H1 (cell line): ENCODE data around the gene COPZ2. TPM values are rescaled to one million over a fixed set of nuclear protein-coding genes. Genes with fewer than 3 reads are reported as not detected.

Experiments
- CTCF ChIA-PET: fragments of 300-600 bp; sonication (Branson Sonifier 250); formaldehyde crosslinking; loops from one replicate; lab custom pipeline; 2021; ENCODE audit not compliant: partially characterized antibody; lab: Charles Lee
- POLR2A ChIA-PET: fragments of 300-600 bp; sonication (Branson Sonifier 250); formaldehyde crosslinking; loops from one replicate; lab custom pipeline; 2021; ENCODE audit warnings: inconsistent platforms; ENCODE audit not compliant: partially characterized antibody; lab: Charles Lee
- DNase-seq, 2 experiments: peaks; one replicate each; pipeline versions ENCODE4 v3.0.0 to v3.0.0-alpha.2; 2010 to 2022; ENCODE audit warnings: low spot score in 2 of 2, low read depth in 1 of 2, mixed read lengths in 1 of 2
- FAIRE-seq: peaks from 2 replicates; lab custom pipeline; 2011; peaks lifted over from hg19 to GRCh38; lab: Jason Lieb, UNC
- H2AFZ ChIP-seq: 2 replicates; pipeline ENCODE4 v1.8.1; 2012; ENCODE audit warnings: low read length, inconsistent platforms
- H2AK5ac ChIP-seq: 2 replicates; pipeline ENCODE4 v1.6.1; 2013; ENCODE audit warnings: low read depth, low read length
- H2BK120ac ChIP-seq: replicated peaks from 2 replicates; pipeline ENCODE3; 2013; ENCODE audit warnings: low read depth, low read length, inconsistent platforms
- H2BK12ac ChIP-seq: 2 replicates; pipeline ENCODE4 v1.6.1; 2013; ENCODE audit warnings: low read depth, low read length
- H2BK15ac ChIP-seq: 2 replicates; pipeline ENCODE4 v1.6.1; 2013; ENCODE audit warnings: low read length
- H2BK20ac ChIP-seq: 2 replicates; pipeline ENCODE4 v1.6.1; 2013; ENCODE audit warnings: low read length
- H2BK5ac ChIP-seq: 2 replicates; pipeline ENCODE4 v1.6.1; 2013; ENCODE audit warnings: low read depth, low read length
- H3K14ac ChIP-seq: 2 replicates; pipeline ENCODE4 v1.6.1; 2013; ENCODE audit warnings: inconsistent platforms; ENCODE audit not compliant: insufficient read length
- H3K18ac ChIP-seq: 2 replicates; pipeline ENCODE4 v1.6.1; 2013; ENCODE audit warnings: low read length; ENCODE audit errors: extremely low read depth
- H3K23ac ChIP-seq: 2 replicates; pipeline ENCODE4 v1.6.1; 2013; ENCODE audit warnings: inconsistent platforms; ENCODE audit not compliant: insufficient read length
- H3K23me2 ChIP-seq: 2 replicates; pipeline ENCODE4 v1.6.1; 2013; ENCODE audit warnings: low read depth, low read length
- H3K27ac ChIP-seq: 2 replicates; pipeline ENCODE4 v1.6.1; 2011; ENCODE audit warnings: low read depth, low read length, inconsistent platforms
- H3K27me3 ChIP-seq, 4 experiments: replicated peaks in 1 of 4; 1 replicate in 1 of 4; 2 replicates in 3 of 4; pipeline versions ENCODE4 v1.6.1 to v1.8.1; 2011 to 2013; ENCODE audit warnings: low read length in 3 of 4, mild to moderate bottlenecking in 3 of 4, inconsistent platforms in 2 of 4, mixed read lengths in 2 of 4, moderate library complexity in 1 of 4; ENCODE audit not compliant: control insufficient read depth in 3 of 4, insufficient read depth in 3 of 4; ENCODE audit errors: extremely low read depth in 1 of 4
- H3K36me3 ChIP-seq, 4 experiments: 2 replicates each; pipeline versions ENCODE4 v1.6.1 to v1.8.1; 2011 to 2013; ENCODE audit warnings: mild to moderate bottlenecking in 4 of 4, low read length in 3 of 4, moderate library complexity in 2 of 4, control low read depth in 1 of 4, inconsistent platforms in 1 of 4; ENCODE audit not compliant: insufficient read depth in 4 of 4, control insufficient read depth in 2 of 4
- H3K4ac ChIP-seq: replicated peaks from 2 replicates; pipeline ENCODE3; 2013; ENCODE audit warnings: low read length, low read depth, mixed read lengths, inconsistent platforms; ENCODE audit not compliant: insufficient read length
- H3K4me1 ChIP-seq, 4 experiments: replicated peaks in 1 of 4; 1 replicate in 1 of 4; 2 replicates in 3 of 4; pipeline versions ENCODE4 v1.6.1 to v1.8.1; 2011 to 2013; ENCODE audit warnings: low read length in 3 of 4, inconsistent platforms in 2 of 4, mixed read lengths in 1 of 4; ENCODE audit not compliant: insufficient read depth in 4 of 4, control insufficient read depth in 3 of 4
- H3K4me2 ChIP-seq, 2 experiments: 2 replicates each; pipeline versions ENCODE4 v1.6.1 to v1.8.1; 2011 to 2013; ENCODE audit warnings: low read depth in 2 of 2, low read length in 2 of 2, control low read depth in 1 of 2, inconsistent platforms in 1 of 2, mild to moderate bottlenecking in 1 of 2; ENCODE audit not compliant: insufficient read depth in 1 of 2
- H3K4me3 ChIP-seq, 4 experiments: fragments of 200-600, 300-600 bp in 1 of 4; sonication (generic), shearing (Covaris generic), sonication (Bioruptor Twin) in 1 of 4; 2 replicates each; pipeline versions ENCODE4 v1.5.1 to v1.8.1; 2011 to 2016; ENCODE audit warnings: low read length in 4 of 4, low read depth in 3 of 4, control low read depth in 2 of 4, inconsistent platforms in 2 of 4, mild to moderate bottlenecking in 2 of 4, mixed read lengths in 1 of 4, moderate library complexity in 1 of 4; ENCODE audit not compliant: insufficient read depth in 2 of 4; ENCODE audit errors: extremely low read depth in 1 of 4
- H3K56ac ChIP-seq: replicated peaks from 2 replicates; pipeline ENCODE3; 2013; ENCODE audit warnings: low read depth, mild to moderate bottlenecking, mixed read lengths, low read length, inconsistent platforms; ENCODE audit not compliant: insufficient read length
- H3K79me1 ChIP-seq: 2 replicates; pipeline ENCODE4 v1.6.1; 2013; ENCODE audit warnings: low read depth, low read length, control low read depth
- H3K79me2 ChIP-seq, 2 experiments: 2 replicates each; pipeline versions ENCODE4 v1.6.1 to v1.8.1; 2012 to 2013; ENCODE audit warnings: low read length in 2 of 2, mild to moderate bottlenecking in 2 of 2, inconsistent platforms in 1 of 2; ENCODE audit not compliant: insufficient read depth in 2 of 2, control insufficient read depth in 1 of 2
- H3K9ac ChIP-seq, 4 experiments: replicated peaks in 1 of 4; 1 replicate in 1 of 4; 2 replicates in 3 of 4; pipeline versions ENCODE4 v1.6.1 to v1.8.1; 2011 to 2013; ENCODE audit warnings: low read depth in 3 of 4, low read length in 3 of 4, control low read depth in 2 of 4, mild to moderate bottlenecking in 2 of 4, moderate library complexity in 2 of 4, inconsistent platforms in 1 of 4; ENCODE audit errors: extremely low read depth in 1 of 4
- H3K9me3 ChIP-seq, 2 experiments: 2 replicates each; pipeline versions ENCODE4 v1.6.1 to v1.8.1; 2012 to 2013; ENCODE audit warnings: mild to moderate bottlenecking in 2 of 2, moderate library complexity in 2 of 2, control low read depth in 1 of 2, inconsistent platforms in 1 of 2, low read depth in 1 of 2, low read length in 1 of 2, mixed read lengths in 1 of 2; ENCODE audit not compliant: insufficient read depth in 2 of 2
- H4K20me1 ChIP-seq, 2 experiments: replicated peaks in 1 of 2; 2 replicates each; pipeline versions ENCODE3 to v1.8.1; 2011 to 2013; ENCODE audit warnings: inconsistent platforms in 2 of 2, low read length in 2 of 2, mild to moderate bottlenecking in 1 of 2; ENCODE audit not compliant: insufficient read depth in 2 of 2, control insufficient read depth in 1 of 2
- H4K5ac ChIP-seq: 2 replicates; pipeline ENCODE4 v1.6.1; 2013; ENCODE audit warnings: low read length, low read depth, mixed read lengths, inconsistent platforms; ENCODE audit not compliant: insufficient read length
- H4K8ac ChIP-seq: 2 replicates; pipeline ENCODE4 v1.8.0; 2013; ENCODE audit warnings: mild to moderate bottlenecking, moderate library complexity, low read length, inconsistent platforms; ENCODE audit not compliant: insufficient read depth; ENCODE audit errors: extremely low read depth
- H4K91ac ChIP-seq: replicated peaks from 2 replicates; pipeline ENCODE3; 2013; ENCODE audit warnings: low read length, mixed read lengths, inconsistent platforms; ENCODE audit not compliant: insufficient read length
- CEBPB ChIP-seq: IDR thresholded peaks from 2 replicates; pipeline ENCODE4 v1.6.1; 2012; ENCODE audit warnings: low read depth, low read length
- CHD2 ChIP-seq: IDR thresholded peaks from 2 replicates; pipeline ENCODE4 v1.6.1; 2012; ENCODE audit warnings: low read length, improper control_type of control experiment
- CTBP2 ChIP-seq: IDR thresholded peaks from 2 replicates; pipeline ENCODE4 v1.7.0; 2011; ENCODE audit warnings: borderline replicate concordance, mild to moderate bottlenecking, moderate library complexity, mixed read lengths, low read length; ENCODE audit not compliant: insufficient read depth, insufficient read length
- CTCF ChIP-seq, 3 experiments: IDR thresholded peaks; 1 replicate in 2 of 3; 2 replicates in 1 of 3; pipeline versions ENCODE4 v1.5.1 to v1.6.1; 2011; ENCODE audit warnings: low read length in 3 of 3, mild to moderate bottlenecking in 3 of 3, inconsistent platforms in 2 of 3, low read depth in 1 of 3, moderate library complexity in 1 of 3; ENCODE audit not compliant: insufficient read depth in 1 of 3; ENCODE audit errors: control extremely low read depth in 1 of 3
- KDM4A ChIP-seq: IDR thresholded peaks from one replicate; pipeline ENCODE4 v1.7.1; 2012; ENCODE audit warnings: low read depth, mild to moderate bottlenecking, moderate library complexity, low read length, inconsistent platforms; ENCODE audit not compliant: severe bottlenecking
- NANOG ChIP-seq: IDR thresholded peaks from 2 replicates; pipeline ENCODE4 v1.6.1; 2011; ENCODE audit warnings: low read length, low read depth, mild to moderate bottlenecking, inconsistent platforms; ENCODE audit not compliant: insufficient read depth, poor library complexity, severe bottlenecking
- PHF8 ChIP-seq: fragments of 200-600 bp; sonication (generic); conservative IDR thresholded peaks from 2 replicates; pipeline ENCODE4 v1.7.1; 2012; ENCODE audit warnings: low read depth, mild to moderate bottlenecking, inconsistent platforms, low read length, moderate library complexity
- POLR2A ChIP-seq, 2 experiments: IDR thresholded peaks; 1 replicate in 1 of 2; 2 replicates in 1 of 2; pipeline ENCODE4 v1.6.1; 2011; ENCODE audit warnings: low read depth in 2 of 2, low read length in 2 of 2, mild to moderate bottlenecking in 2 of 2; ENCODE audit errors: control extremely low read depth in 1 of 2
- RBBP5 ChIP-seq: IDR thresholded peaks from 2 replicates; pipeline ENCODE4 v1.7.1; 2012; ENCODE audit warnings: low read depth, mild to moderate bottlenecking, inconsistent platforms, low read length, moderate library complexity, borderline replicate concordance
- RXRA ChIP-seq: IDR thresholded peaks from 2 replicates; pipeline ENCODE4 v1.6.1; 2011; ENCODE audit warnings: low read depth, mild to moderate bottlenecking, low read length, moderate library complexity; ENCODE audit not compliant: insufficient read depth
- SAP30 ChIP-seq: fragments of 300-600 bp; sonication (generic); IDR thresholded peaks from 2 replicates; pipeline ENCODE4 v1.7.1; 2012; ENCODE audit warnings: low read length, moderate library complexity, mild to moderate bottlenecking, inconsistent platforms; ENCODE audit not compliant: insufficient read depth, insufficient replicate concordance
- SP1 ChIP-seq: IDR thresholded peaks from 2 replicates; pipeline ENCODE4 v1.6.1; 2011; ENCODE audit warnings: low read depth, low read length
- polyA plus RNA-seq, 7 experiments: library from polyadenylated mRNA; depleted of rRNA in 3 of 7; stranded (reverse) in 5 of 7; unstranded in 2 of 7; fragments of >200 nt in 5 of 7; fragments of 200-250 nt in 2 of 7; gene quantifications; 1 replicate in 5 of 7; 2 replicates in 1 of 7; 4 replicates in 1 of 7; pipeline versions ENCODE4 v1.2.1 to v1.2.3, GENCODE V29; 2011 to 2013; ENCODE audit warnings: missing spikeins in 2 of 7, mixed read lengths in 2 of 7
- total RNA-seq: library from RNA; stranded (reverse); fragmentation: NEBNext Ultra II Directional; extraction: Animal tissue kit (Norgen Biotek cat#: 25700); gene quantifications from 2 replicates; pipeline ENCODE4 v1.2.1, GENCODE V29; 2021

Gene COPZ2
- total and polyA plus RNA-seq, 2 of the 8 experiments (the other 6 are each of a cell fraction or from before 2014, with no cell fraction given): 0.24 TPM; not detected in 1

DNA sequence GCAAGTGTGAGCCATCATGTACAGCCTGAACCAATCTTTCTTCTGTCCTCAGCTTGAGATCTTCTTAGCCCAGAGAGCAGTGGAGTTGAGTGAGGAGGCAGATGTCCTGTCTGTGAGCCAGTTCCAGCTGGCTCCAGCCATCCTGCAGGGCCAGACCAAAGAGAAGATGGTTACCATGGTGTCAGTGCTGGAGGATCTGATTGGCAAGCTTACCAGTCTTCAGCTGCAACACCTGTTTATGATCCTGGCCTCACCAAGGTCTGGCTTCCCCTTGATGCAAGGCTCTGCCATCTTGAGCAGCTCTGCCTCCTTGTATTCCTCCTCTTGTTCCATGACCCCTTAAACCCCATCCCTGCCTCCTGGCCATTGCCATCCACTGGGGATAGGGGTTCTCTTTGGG, 57.1 kb downstream of the COPZ2 start:
- H2BK20ac ChIP-seq: no peak overlapping the region
- no peak overlapping the region for H2BK5ac ChIP-seq
- CTCF ChIA-PET: interaction anchor here (0.6 to 40.5 kb wide), 8 partner anchors 8 to 133 kb away, joined by 3 to 1010 read pairs (median 28); partner anchors contain the start of genes CDK5RAP3, PNPO and PRR15L
- H3K56ac ChIP-seq: no peak overlapping the region
- H3K27ac ChIP-seq: no peak overlapping the region
- H3K14ac ChIP-seq: no peak overlapping the region
- peaks cover 3% of the 10 kb centered on the region; the same call in 1 of the 2 replicates for H3K79me1 ChIP-seq
- no peak overlapping the region for H2BK12ac ChIP-seq
- no peaks in the 10 kb centered on the region; a peak in 1 of 7 replicates for H3K4me1 ChIP-seq
- no peak overlapping the region for H2AFZ ChIP-seq
- no peak for DNase-seq
- no peak overlapping the region for H2BK120ac ChIP-seq
- H4K5ac ChIP-seq: no peak overlapping the region
- no peak overlapping the region for H3K4ac ChIP-seq
- POLR2A ChIA-PET: interaction anchor here (1.7 to 3.6 kb wide), 3 partner anchors 10 to 37 kb away, joined by 4 to 17 read pairs (median 7); partner anchors contain the start of gene CDK5RAP3
- no peak overlapping the region for H2AK5ac ChIP-seq
- H4K91ac ChIP-seq: no peak overlapping the region
- no peaks in the 10 kb centered on the region for H3K27me3 ChIP-seq
- H3K36me3 ChIP-seq: peaks cover 19 to 75% (median 48%) of the 10 kb centered on the region in 4 experiments; a peak in 7 of 8 replicates
- no peak overlapping the region for H4K8ac ChIP-seq
- H3K4me2 ChIP-seq: no peak overlapping the region
- H4K20me1 ChIP-seq: no peaks in the 10 kb centered on the region
- H3K9ac ChIP-seq: no peak overlapping the region
- H3K18ac ChIP-seq: no peak overlapping the region
- H3K23ac ChIP-seq: no peak overlapping the region
- H3K4me3 ChIP-seq: no peak overlapping the region
- no peaks in the 10 kb centered on the region for H3K23me2 ChIP-seq
- FAIRE-seq: no peak
- H3K79me2 ChIP-seq: no peaks in the 10 kb centered on the region
- no peak overlapping the region for H2BK15ac ChIP-seq
- H3K9me3 ChIP-seq: no peaks in the 10 kb centered on the region
- TF ChIP-seq RBBP5 (no peak), CTCF (IDR thresholded peaks at IDR 0.05; ENCODE audit: control extremely low read depth in 1 of 3, insufficient read depth in 1 of 3, low read depth in 1 of 3, low read length in 3 of 3) (no peak), SP1 (no peak), KDM4A (no peak), POLR2A (IDR thresholded peaks at IDR 0.05; ENCODE audit: control extremely low read depth in 1 of 2, low read depth in 2 of 2, low read length in 2 of 2) (no peak), NANOG (no peak), CTBP2 (no peak), CEBPB (no peak), SAP30 (no peak), CHD2 (no peak), PHF8 (no peak), RXRA (no peak)
